HL-60/S4 treated with retinoic acid at 250 ng/mL for 4 days and 3 days (cell line): ENCODE measurements around the gene STOX1.
"Not testable (repeated sequence)": the region's sequence is repeated elsewhere in the genome, so short reads cannot be mapped to it uniquely, and the experiment has no call there.

Experiments used
- in situ Hi-C: fragments of 300-500 bp; cut with MboI; formaldehyde crosslinking; loops from 2 replicates; pipeline ENCODE4 v1.7.0; 2022; ENCODE audit warnings: low sequenced_read_pairs

STOX1 gene, protein sequence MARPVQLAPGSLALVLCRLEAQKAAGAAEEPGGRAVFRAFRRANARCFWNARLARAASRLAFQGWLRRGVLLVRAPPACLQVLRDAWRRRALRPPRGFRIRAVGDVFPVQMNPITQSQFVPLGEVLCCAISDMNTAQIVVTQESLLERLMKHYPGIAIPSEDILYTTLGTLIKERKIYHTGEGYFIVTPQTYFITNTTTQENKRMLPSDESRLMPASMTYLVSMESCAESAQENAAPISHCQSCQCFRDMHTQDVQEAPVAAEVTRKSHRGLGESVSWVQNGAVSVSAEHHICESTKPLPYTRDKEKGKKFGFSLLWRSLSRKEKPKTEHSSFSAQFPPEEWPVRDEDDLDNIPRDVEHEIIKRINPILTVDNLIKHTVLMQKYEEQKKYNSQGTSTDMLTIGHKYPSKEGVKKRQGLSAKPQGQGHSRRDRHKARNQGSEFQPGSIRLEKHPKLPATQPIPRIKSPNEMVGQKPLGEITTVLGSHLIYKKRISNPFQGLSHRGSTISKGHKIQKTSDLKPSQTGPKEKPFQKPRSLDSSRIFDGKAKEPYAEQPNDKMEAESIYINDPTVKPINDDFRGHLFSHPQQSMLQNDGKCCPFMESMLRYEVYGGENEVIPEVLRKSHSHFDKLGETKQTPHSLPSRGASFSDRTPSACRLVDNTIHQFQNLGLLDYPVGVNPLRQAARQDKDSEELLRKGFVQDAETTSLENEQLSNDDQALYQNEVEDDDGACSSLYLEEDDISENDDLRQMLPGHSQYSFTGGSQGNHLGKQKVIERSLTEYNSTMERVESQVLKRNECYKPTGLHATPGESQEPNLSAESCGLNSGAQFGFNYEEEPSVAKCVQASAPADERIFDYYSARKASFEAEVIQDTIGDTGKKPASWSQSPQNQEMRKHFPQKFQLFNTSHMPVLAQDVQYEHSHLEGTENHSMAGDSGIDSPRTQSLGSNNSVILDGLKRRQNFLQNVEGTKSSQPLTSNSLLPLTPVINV

DNA sequence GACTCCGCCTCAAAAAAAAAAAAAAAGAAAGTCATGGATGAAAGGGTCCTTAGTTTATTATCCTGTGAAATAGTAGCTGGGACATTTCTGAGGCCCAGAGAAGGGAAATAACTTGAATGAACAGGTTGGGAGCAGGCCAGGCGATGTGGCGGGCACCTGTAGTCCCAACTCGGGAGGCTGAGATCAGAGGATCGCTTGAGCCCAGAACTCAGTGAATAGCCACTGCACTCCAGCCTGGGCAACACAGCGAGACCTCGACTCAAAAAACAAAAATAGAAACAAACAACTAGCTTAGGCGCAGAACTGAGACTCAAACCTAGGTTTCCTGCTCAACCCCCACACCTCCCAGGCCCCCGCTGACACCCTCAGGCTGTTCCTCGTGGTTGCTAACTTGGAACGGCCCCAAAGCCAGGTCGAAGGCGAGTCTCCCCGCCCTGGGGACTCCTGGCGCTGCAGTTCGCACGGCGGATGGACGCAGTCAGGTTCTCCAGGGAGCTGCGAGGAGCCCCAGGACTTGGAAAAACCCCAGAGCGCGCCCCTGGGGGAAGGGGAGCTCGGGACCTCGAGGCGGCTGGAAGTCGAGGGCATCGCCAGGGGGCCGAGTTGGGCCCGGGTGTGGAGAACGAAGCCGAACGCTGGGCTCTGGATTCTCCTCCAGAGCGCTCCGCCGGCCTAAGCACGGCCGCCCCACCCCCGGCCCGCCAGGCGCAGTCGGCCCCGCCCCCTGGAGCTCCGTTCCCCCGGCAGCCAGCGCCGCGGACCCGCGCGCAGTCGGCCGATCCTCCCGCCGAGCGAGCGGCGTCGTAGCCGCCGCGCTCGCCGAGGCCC is at the start of gene STOX1:
STOX1 (plus strand) TSS at position 768 of the 828 bp plus-strand sequence. CDS start 93 bp downstream, outside the sequence.
- in situ Hi-C loops = no loop called here

- in situ Hi-C loops = no loop called here
Measured at GRCh38 chr10:68781613-68782574, 45.4 kb upstream of the STOX1 start.

- in situ Hi-C loops = no loop called here
Measured at GRCh38 chr10:68784476-68784875, 42.9 kb upstream of the STOX1 start.

GRCh38 chr10:68787813-68788212 is 39.5 kb upstream of the STOX1 start:
- in situ Hi-C loops = no loop called here

GRCh38 chr10:68790476-68790875 is 36.9 kb upstream of the STOX1 start:
- in situ Hi-C loops = no loop called here

GRCh38 chr10:68792115-68792514 is 35.2 kb upstream of the STOX1 start:
- in situ Hi-C loops = no loop called here

GRCh38 chr10:68795886-68796532 is 31.3 kb upstream of the STOX1 start:
- in situ Hi-C loops = no loop called here

DNA sequence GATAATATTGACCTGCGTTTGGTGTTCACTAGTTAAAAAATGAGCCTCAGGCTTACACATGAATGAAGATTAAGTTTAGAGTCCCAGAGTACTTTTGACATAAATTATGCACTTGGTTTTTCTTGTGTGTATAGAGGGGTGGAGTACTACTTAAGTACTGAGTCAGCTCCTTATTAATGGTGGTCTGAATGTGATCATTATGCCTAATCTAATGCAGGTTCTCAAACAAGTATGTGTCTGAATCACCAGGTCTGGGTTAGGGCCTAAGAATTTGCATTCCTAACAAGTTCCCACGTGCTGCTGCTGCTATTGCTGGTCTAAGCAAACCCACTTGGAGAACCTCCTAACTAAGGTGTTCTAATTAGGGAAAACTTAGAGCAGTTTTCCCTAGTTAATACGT is 30.7 kb upstream of the STOX1 start:
- in situ Hi-C loops = no loop called here

- in situ Hi-C loops = no loop called here
Measured at GRCh38 chr10:68800211-68800610, 27.1 kb upstream of the STOX1 start.

DNA sequence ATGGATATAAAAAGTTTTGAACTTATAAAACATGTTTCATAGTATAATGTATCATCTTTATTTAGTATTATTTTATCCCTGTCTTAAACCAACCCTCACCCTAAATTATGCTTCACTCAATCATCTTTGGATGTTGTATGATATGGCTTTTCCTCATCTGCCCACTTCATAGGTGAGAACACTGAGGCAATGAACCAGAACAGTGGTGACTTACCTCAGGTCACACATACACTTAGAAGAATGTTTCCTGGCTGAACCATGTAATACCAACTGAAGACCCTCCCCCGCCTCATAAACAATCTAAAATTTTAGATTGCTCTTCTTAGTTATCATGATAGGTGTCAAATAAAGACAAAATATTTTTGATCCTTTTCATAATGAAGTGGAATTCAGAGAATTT is 22.6 kb upstream of the STOX1 start:
- in situ Hi-C loops = no loop called here

- in situ Hi-C loops = not testable (repeated sequence)
Measured at GRCh38 chr10:68810830-68811229, 16.5 kb upstream of the STOX1 start.

DNA sequence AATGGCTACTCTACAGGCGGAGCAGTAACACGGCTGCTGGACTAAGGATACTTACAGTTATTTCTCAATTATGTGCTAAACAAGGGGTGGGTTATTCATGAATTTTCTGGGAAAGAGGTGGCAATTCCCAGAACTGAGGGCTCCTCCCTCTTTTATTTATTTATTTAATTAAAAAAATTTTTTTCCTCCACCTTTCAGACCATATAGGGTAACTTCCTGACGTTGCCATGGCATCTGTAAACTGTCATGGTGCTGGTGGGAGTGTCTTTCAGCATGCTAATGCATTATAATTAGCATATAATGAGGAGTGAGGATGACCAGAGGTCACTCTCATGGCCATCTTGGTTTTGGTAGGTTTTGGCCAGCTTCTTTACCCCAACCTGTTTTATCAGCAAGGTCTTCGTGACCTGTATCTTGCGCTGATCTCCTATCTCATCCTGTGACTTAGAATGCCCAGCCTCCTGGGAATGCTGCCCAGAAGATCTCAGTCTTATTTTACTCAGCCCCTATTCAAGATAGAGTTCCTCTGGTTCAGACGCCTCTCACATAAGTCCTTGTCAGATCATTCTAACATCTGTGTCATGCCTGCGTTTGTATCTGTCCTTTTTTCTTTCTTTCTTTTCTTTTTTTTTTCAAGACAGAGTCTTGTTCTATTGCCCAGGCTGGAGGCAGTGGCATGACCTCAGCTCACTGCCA is 15.9 kb upstream of the STOX1 start:
- in situ Hi-C loops = no loop called here

- in situ Hi-C loops = no loop called here
Measured at GRCh38 chr10:68812420-68812819, 14.9 kb upstream of the STOX1 start.

DNA sequence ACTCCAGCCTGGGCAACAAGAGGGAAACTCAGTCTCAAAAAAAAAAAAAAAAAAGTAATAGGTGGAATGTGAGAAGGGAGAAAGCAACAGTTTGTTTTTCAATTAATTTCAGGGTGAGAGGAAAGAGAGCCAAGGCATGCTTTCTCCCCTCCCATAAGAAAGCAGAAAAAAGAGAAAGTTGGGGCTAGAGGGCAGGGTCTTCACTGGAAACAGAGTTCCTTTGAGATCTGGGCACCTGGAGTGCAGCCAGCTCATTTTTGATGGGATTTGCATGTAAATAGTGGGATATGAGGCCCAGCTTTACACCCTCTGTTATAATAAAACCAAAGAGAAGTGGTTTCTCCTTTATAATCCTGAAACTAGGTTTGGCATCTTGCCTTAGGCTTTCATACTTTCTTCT is 13.8 kb upstream of the STOX1 start:
- in situ Hi-C loops = no loop called here

DNA sequence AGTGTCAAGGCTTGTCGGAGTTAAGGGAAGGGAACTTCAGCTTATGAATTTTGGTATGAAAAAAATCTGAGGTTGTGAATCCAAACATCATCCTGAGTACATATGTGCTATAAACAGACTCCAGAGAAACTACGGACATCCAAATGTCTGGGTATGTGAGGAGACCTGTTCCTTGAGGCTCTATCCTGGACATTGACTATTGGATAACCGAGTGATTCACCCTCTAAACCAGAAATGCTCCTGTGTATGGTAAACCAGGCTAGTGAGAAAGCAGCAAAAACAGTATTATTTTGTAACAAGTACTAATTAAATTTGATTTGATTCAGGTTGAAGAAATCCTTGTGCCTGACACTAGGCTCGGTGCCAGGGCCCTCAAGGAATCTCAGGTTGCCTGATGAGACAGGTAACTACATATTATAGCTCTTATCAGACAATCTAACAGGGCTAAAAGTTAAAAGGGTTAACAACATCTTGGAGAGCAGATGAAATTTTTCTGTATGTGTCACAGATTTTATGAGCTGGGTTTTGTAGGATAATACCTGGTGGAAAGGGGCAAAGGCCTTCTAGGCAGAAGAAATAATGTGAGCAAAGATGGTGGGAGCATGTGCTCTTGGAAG is 10.4 kb upstream of the STOX1 start:
- in situ Hi-C loops = no loop called here

DNA sequence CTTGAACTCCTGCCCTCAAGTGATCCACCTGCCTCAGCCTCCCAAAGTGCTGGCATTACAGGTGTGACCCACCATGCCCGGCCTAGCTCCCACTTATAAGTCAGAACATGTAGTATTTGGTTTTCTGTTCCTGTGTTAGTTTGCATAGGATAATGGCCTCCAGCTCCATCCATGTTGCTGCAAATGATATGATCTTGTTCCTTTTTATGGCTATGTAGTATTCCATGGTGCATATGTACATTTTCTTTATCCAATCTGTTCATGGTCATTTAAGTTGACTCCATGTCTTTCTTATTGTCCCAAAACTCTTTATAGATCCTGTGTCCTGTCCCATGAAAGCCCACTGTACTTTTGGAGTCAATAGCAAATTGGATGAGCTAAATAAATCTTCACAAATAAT is 7.0 kb upstream of the STOX1 start:
- in situ Hi-C loops = not testable (repeated sequence)

- in situ Hi-C loops = not testable (repeated sequence)
Measured at GRCh38 chr10:68822626-68823025, 4.7 kb upstream of the STOX1 start.

GRCh38 chr10:68827592-68827959 is 245 bp downstream of the STOX1 start:
- in situ Hi-C loops = not testable (repeated sequence)
